Effector memory CD8-positive, alpha-beta T cell (primary cell): ENCODE results near the gene SPECC1L.
"Not testable (repeated sequence)": the region's sequence is repeated elsewhere in the genome, so short reads cannot be mapped to it uniquely, and the experiment has no call there.

Experiments used
- ATAC-seq: fragments of 150-1000 bp; cut with Tn5 transposase; replicated peaks from 2 replicates; pipeline ENCODE4 v1.10.0; 2021; ENCODE audit warnings: mild to moderate bottlenecking, moderate library complexity
- DNase-seq, 3 experiments: peaks; one replicate each; pipeline ENCODE4 v3.0.0; 2021
- H3K27ac Mint-ChIP-seq, 2 donors: one replicate each; pipeline ENCODE4 v1.8.0; 2022; ENCODE audit warnings: mild to moderate bottlenecking in 2 of 2, mixed read lengths in 2 of 2, moderate library complexity in 2 of 2
- H3K27me3 Mint-ChIP-seq, 2 donors: one replicate each; pipeline ENCODE4 v1.8.0; 2022; ENCODE audit warnings: mixed read lengths in 2 of 2
- H3K36me3 Mint-ChIP-seq: one replicate; pipeline ENCODE4 v1.8.0; 2022; ENCODE audit warnings: mild to moderate bottlenecking, moderate library complexity, mixed read lengths; ENCODE audit not compliant: insufficient read depth
- H3K4me1 Mint-ChIP-seq, 2 donors: one replicate each; pipeline ENCODE4 v1.8.0; 2022; ENCODE audit warnings: low read depth in 2 of 2, mixed read lengths in 2 of 2
- H3K4me3 Mint-ChIP-seq, 2 donors: one replicate each; pipeline ENCODE4 v1.8.0; 2022; ENCODE audit warnings: mild to moderate bottlenecking in 2 of 2, mixed read lengths in 2 of 2, moderate library complexity in 2 of 2
- H3K9me3 Mint-ChIP-seq, 2 donors: one replicate each; pipeline ENCODE4 v1.8.0; 2022; ENCODE audit warnings: mixed read lengths in 2 of 2

Gene SPECC1L

DNA sequence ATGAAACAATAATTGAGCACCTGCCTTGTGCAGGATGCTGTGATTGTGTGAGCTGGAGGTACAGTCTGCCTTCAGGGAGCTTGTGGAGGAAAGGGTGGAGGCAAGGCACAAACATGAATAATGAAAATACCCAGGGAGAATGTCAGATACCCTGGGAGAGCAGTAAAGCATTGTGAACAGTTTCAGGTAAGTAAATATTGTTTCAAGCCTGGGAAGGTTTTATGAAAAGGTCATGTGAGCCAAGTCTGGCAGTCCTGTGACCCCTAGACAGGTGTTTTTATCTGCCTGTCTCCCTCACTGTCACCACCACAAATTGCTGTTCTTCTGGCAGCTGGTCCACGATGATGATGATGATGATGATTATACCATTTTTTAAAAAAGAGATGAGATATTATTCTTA, 32.0 kb downstream of the SPECC1L start:
- DNase-seq = no peak
- no peaks in the 10 kb centered on the region for H3K9me3 Mint-ChIP-seq
- peak overlapping the region in 1 of 2 donors; percentile 32 for H3K27ac Mint-ChIP-seq
- H3K4me3 Mint-ChIP-seq = no peak overlapping the region
- ATAC-seq = no peak
- peaks cover 27 to 46% of the 10 kb centered on the region in 2 donors for H3K4me1 Mint-ChIP-seq
- H3K36me3 Mint-ChIP-seq = peaks cover 24% of the 10 kb centered on the region
- no peaks in the 10 kb centered on the region for H3K27me3 Mint-ChIP-seq

GRCh38 chr22:24303007-24303406, 32.4 kb downstream of the SPECC1L start:
- H3K9me3 Mint-ChIP-seq = no peaks in the 10 kb centered on the region
- H3K27me3 Mint-ChIP-seq = no peaks in the 10 kb centered on the region
- DNase-seq (no peak), ATAC-seq (no peak)
- no peak overlapping the region for H3K27ac Mint-ChIP-seq
- H3K36me3 Mint-ChIP-seq = peaks cover 25% of the 10 kb centered on the region
- no peak overlapping the region for H3K4me3 Mint-ChIP-seq
- peaks cover 27 to 46% of the 10 kb centered on the region in 2 donors for H3K4me1 Mint-ChIP-seq

- peaks cover 37% of the 10 kb centered on the region for H3K36me3 Mint-ChIP-seq
- H3K27ac Mint-ChIP-seq = peak overlapping the region in 1 of 2 donors; percentile 45
- DNase-seq (no peak), ATAC-seq (no peak)
- no peaks in the 10 kb centered on the region for H3K27me3 Mint-ChIP-seq
- H3K4me3 Mint-ChIP-seq = no peak overlapping the region
- H3K9me3 Mint-ChIP-seq = no peaks in the 10 kb centered on the region
- peaks cover 26 to 49% of the 10 kb centered on the region in 2 donors for H3K4me1 Mint-ChIP-seq
Measured at GRCh38 chr22:24304062-24304675, 33.5 kb downstream of the SPECC1L start.

- peaks cover 25 to 42% of the 10 kb centered on the region in 2 donors for H3K4me1 Mint-ChIP-seq
- DNase-seq = no peak
- no peaks in the 10 kb centered on the region for H3K9me3 Mint-ChIP-seq
- no peak overlapping the region for H3K4me3 Mint-ChIP-seq
- no peaks in the 10 kb centered on the region for H3K27me3 Mint-ChIP-seq
- peak overlapping the region; percentile 4 to 5 for H3K27ac Mint-ChIP-seq
- peak; percentile 43 for ATAC-seq
- H3K36me3 Mint-ChIP-seq = peaks cover 39% of the 10 kb centered on the region
Measured at GRCh38 chr22:24305260-24305692, 34.6 kb downstream of the SPECC1L start.

- DNase-seq (no peak), ATAC-seq (no peak)
- Mint-ChIP-seq H3K27me3 (no peaks in the 10 kb centered on the region), H3K36me3 (peaks cover 46% of the 10 kb centered on the region), H3K9me3 (no peaks in the 10 kb centered on the region), H3K4me3 (no peak overlapping the region), H3K4me1 (peaks cover 9 to 17% of the 10 kb centered on the region in 2 donors), H3K27ac (no peak overlapping the region)
Measured at GRCh38 chr22:24310969-24311368, 40.3 kb downstream of the SPECC1L start.

GRCh38 chr22:24315367-24315966, 44.8 kb downstream of the SPECC1L start:
- peak overlapping the region in 1 of 2 donors; percentile 23 for H3K27ac Mint-ChIP-seq
- no peaks in the 10 kb centered on the region for H3K9me3 Mint-ChIP-seq
- DNase-seq (no peak), ATAC-seq (no peak)
- no peak overlapping the region for H3K4me3 Mint-ChIP-seq
- H3K4me1 Mint-ChIP-seq = peaks cover 0 to 3% of the 10 kb centered on the region in 2 donors
- H3K36me3 Mint-ChIP-seq = peaks cover 38% of the 10 kb centered on the region
- H3K27me3 Mint-ChIP-seq = no peaks in the 10 kb centered on the region

DNA sequence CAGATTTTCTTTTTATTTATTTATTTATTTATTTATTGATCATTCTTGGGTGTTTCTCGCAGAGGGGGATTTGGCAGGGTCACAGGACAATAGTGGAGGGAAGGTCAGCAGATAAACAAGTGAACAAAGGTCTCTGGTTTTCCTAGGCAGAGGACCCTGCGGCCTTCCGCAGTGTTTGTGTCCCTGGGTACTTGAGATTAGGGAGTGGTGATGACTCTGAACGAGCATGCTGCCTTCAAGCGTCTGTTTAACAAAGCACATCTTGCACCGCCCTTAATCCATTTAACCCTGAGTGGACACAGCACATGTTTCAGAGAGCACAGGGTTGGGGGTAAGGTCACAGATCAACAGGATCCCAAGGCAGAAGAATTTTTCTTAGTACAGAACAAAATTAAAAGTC, 45.6 kb downstream of the SPECC1L start:
- H3K4me1 Mint-ChIP-seq, DNase-seq, H3K27me3 Mint-ChIP-seq, H3K27ac Mint-ChIP-seq, ATAC-seq, H3K4me3 Mint-ChIP-seq, H3K9me3 Mint-ChIP-seq: not testable (repeated sequence)
- peaks cover 44% of the 10 kb centered on the region for H3K36me3 Mint-ChIP-seq

DNA sequence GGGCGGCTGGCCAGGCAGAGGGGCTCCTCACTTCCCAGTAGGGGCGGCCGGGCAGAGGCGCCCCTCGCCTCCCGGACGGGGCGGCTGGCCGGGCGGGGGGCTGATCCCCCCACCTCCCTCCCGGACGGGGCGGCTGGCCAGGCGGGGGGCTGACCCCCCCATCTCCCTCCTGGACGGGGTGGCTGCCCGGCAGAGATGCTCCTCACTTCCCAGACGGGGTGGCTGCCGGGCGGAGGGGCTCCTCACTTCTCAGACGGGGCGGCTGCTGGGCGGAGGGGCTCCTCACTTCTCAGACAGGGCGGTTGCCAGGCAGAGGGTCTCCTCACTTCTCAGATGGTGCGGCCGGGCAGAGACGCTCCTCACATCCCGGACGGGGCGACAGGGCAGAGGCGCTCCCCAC, 46.9 kb downstream of the SPECC1L start:
- not testable (repeated sequence) for H3K9me3 Mint-ChIP-seq, H3K27me3 Mint-ChIP-seq, H3K4me1 Mint-ChIP-seq, H3K4me3 Mint-ChIP-seq, ATAC-seq, DNase-seq, H3K27ac Mint-ChIP-seq
- peaks cover 44% of the 10 kb centered on the region for H3K36me3 Mint-ChIP-seq

GRCh38 chr22:24319451-24319850, 48.8 kb downstream of the SPECC1L start:
- no peaks in the 10 kb centered on the region for H3K27me3 Mint-ChIP-seq
- DNase-seq (no peak), ATAC-seq (no peak)
- H3K9me3 Mint-ChIP-seq = no peaks in the 10 kb centered on the region
- H3K4me3 Mint-ChIP-seq = no peak overlapping the region
- H3K4me1 Mint-ChIP-seq = peaks cover 0 to 6% of the 10 kb centered on the region in 2 donors
- H3K27ac Mint-ChIP-seq = peak overlapping the region in 1 of 2 donors; percentile 9
- peaks cover 32% of the 10 kb centered on the region for H3K36me3 Mint-ChIP-seq

DNA sequence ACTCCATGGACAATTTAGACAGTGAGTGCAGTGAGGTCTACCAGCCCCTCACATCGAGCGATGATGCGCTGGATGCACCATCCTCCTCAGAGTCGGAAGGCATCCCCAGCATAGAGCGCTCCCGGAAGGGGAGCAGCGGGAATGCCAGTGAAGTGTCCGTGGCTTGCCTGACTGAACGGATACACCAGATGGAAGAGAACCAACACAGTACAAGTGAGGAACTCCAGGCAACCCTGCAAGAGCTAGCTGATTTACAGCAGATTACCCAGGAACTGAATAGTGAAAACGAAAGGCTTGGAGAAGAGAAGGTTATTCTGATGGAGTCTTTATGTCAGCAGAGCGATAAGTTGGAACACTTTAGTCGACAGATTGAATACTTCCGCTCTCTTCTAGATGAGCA, 51.4 kb downstream of the SPECC1L start:
- DNase-seq = no peak
- H3K9me3 Mint-ChIP-seq = no peaks in the 10 kb centered on the region
- H3K27ac Mint-ChIP-seq = no peak overlapping the region
- no peak overlapping the region for H3K4me3 Mint-ChIP-seq
- H3K36me3 Mint-ChIP-seq = peaks cover 32% of the 10 kb centered on the region
- ATAC-seq = no peak
- H3K27me3 Mint-ChIP-seq = no peaks in the 10 kb centered on the region
- peaks cover 5 to 7% of the 10 kb centered on the region in 2 donors for H3K4me1 Mint-ChIP-seq

DNA sequence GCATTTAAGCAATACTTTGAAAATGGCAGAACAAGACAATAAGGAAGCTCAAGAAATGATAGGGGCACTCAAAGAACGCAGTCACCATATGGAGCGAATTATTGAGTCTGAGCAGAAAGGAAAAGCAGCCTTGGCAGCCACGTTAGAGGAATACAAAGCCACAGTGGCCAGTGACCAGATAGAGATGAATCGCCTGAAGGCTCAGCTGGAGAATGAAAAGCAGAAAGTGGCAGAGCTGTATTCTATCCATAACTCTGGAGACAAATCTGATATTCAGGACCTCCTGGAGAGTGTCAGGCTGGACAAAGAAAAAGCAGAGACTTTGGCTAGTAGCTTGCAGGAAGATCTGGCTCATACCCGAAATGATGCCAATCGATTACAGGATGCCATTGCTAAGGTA, 51.9 kb downstream of the SPECC1L start:
- Mint-ChIP-seq H3K4me3 (no peak overlapping the region), H3K27me3 (no peaks in the 10 kb centered on the region), H3K36me3 (peaks cover 35% of the 10 kb centered on the region), H3K4me1 (peaks cover 5 to 7% of the 10 kb centered on the region in 2 donors), H3K27ac (no peak overlapping the region), H3K9me3 (no peaks in the 10 kb centered on the region)
- ATAC-seq (no peak), DNase-seq (no peak)

DNA sequence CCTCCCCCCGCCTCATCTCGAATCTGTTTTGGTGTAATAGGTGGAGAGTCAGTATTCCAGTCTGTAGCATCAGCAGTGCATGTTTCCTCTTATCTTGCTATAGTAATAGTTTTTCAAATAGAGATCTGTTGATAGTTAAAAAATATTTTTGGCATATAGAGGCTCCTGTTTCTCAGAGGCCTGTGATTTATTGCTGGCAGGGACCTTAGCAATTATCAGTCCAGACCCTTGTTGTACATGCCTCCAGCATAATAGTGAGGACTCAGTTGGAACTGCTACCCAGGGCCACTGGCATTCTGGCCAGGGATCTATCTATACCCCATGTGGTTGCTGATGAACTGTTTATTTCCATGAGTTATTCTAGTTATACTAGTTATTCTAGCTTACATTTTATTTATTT, 52.6 kb downstream of the SPECC1L start:
- Mint-ChIP-seq H3K27me3 (no peaks in the 10 kb centered on the region), H3K36me3 (peaks cover 35% of the 10 kb centered on the region), H3K4me1 (peaks cover 5 to 7% of the 10 kb centered on the region in 2 donors), H3K27ac (peak overlapping the region in 1 of 2 donors; percentile 10), H3K9me3 (no peaks in the 10 kb centered on the region), H3K4me3 (no peak overlapping the region)
- ATAC-seq (no peak), DNase-seq (no peak)

- Mint-ChIP-seq H3K36me3 (peaks cover 33% of the 10 kb centered on the region), H3K4me3 (no peak overlapping the region)
Measured at GRCh38 chr22:24323695-24324094, 53.1 kb downstream of the SPECC1L start.

GRCh38 chr22:24324137-24324536, 53.5 kb downstream of the SPECC1L start:
- Mint-ChIP-seq H3K36me3 (peaks cover 35% of the 10 kb centered on the region), H3K9me3 (no peaks in the 10 kb centered on the region), H3K4me3 (no peak overlapping the region), H3K4me1 (peaks cover 5 to 7% of the 10 kb centered on the region in 2 donors), H3K27me3 (no peaks in the 10 kb centered on the region), H3K27ac (no peak overlapping the region)
- no peak for DNase-seq
- no peak for ATAC-seq

More at GRCh38 chr22:24323695-24324094, 53.1 kb downstream of the SPECC1L start:
- Mint-ChIP-seq H3K27me3 (no peaks in the 10 kb centered on the region), H3K4me1 (peaks cover 5 to 7% of the 10 kb centered on the region in 2 donors), H3K27ac (no peak overlapping the region), H3K9me3 (no peaks in the 10 kb centered on the region)
- ATAC-seq (no peak), DNase-seq (no peak)
